ENCODE data around the gene HPSE2.

- TF ChIP-seq POLR2A (IDR thresholded peaks at IDR 0.05; ENCODE audit: low read depth, low read length) (no peak), PAX5 (IDR thresholded peaks at IDR 0.05; ENCODE audit: insufficient read depth, low read length, severe bottlenecking) (no peak), POU2F2 (IDR thresholded peaks at IDR 0.05; ENCODE audit: low read depth, low read length) (no peak)
Observed at GRCh38 chr10:98831391-98831790, 404.3 kb downstream of the HPSE2 start.

Measured in GM12891 (cell line).